SIG-M5 treated with dmso at 0.1 percent for 504 hours (cell line): ENCODE data around the gene DDX47.
"Not testable (repeated sequence)": the region's sequence is repeated elsewhere in the genome, so short reads cannot be mapped to it uniquely, and the experiment has no call there.

Experiments used
- DNase-seq: peaks from one replicate; lab custom pipeline; 2025; ENCODE audit not compliant: unreplicated experiment; lab: John Stamatoyannopoulos, UW

The DDX47 gene

DNA sequence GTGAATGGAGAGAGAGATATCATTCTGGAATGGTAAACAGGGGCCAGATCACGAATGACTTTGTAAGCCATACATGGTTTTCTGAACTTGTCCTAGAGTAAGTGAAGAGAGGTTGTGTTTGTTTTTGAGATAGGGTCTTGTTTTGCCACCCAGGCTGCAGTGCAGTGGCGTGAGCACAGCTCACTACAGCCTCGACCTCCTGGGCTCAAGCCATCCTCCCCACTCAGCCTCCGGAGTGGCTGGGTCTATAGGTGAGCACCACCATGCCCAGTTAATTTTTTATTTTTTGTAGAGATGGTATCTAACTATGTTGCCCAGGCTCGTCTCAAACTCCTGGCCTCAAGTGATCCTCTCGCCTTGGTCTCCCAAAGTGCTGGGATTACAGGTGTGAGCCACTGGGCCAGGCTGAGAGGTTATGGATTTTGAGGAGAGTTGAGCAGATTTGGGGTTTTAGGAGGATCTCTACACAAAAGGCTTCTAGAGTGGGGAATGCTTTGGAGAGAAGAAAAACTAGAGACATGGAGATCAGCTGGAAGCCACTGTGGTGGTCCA, 58.5 kb downstream of the DDX47 start:
- DNase-seq, result no peak

DNA sequence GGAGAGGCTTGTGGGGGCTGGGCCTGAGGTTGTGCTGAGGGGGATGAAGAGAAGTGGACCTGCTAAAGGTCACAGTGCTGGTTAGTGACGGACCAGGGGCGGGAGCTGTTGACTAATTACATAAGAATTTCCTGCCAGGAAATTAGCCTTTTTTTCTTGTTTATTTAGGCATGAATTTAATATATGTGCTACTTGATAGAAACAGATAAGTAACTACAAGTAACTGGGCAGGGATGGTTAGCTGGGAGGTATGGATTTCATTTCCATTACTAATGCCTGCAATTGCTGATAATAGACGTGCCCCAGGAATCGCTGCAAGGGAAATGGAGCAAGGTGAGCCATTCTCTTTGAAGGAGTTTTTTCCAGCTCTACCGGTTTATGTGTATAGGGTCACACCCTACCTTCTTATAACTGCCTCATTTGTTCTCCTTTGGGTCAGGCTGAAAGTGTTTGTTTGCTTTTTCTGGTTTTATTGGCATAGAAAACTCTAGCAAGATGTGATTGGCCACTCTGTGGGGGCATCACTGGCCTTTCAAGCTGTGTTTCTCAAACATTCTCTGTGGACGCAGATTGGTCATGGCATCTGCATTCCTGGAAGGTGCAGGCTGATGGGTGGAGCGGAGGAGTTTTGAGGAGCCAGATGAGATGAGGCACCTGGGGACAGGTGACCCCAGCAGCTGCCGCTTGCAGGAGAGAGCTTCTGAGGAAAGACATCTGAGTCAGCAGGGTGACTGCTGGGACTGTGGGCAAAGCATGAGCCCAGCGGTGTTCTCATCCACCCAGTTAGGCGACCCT, 59.2 kb downstream of the DDX47 start:
- DNase-seq, result peak; percentile 81

DNA sequence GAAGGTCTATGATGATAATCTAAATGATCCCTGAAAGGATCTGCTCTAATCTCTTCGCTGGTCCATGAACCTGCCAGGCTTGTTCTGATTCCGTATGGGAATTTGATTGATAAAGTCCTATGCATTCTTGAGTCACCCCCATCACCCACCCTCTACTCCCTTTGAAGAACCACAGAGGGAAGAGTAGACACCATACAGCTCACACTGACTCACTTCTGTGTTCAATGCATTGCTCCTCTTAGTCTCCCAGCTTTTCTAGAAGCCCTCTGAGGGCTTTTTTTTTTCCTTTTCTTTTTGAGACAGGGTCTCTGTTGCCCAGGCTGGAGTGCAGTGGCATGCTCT, 59.8 kb downstream of the DDX47 start:
- DNase-seq, result no peak

DNA sequence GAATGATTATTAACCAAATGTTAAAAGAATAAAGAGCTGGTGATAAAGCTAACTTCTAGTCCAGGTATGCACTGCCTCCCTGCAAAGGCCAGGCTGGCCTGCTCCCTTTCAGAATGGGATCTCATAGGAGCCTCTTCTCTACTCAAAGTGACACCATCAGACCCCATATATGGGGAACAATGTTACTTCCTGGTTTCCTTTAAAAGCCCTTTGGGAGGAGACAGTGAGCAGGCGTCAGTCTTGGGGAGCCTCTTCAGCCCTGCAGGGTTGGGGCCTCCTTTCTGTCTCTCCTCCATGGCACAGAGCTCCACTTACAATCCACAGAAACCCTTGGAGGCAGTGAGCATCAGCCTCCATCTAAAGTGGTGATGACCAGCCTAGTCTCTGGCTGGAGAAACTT, 60.9 kb downstream of the DDX47 start:
- peak; percentile 38 for DNase-seq

DNA sequence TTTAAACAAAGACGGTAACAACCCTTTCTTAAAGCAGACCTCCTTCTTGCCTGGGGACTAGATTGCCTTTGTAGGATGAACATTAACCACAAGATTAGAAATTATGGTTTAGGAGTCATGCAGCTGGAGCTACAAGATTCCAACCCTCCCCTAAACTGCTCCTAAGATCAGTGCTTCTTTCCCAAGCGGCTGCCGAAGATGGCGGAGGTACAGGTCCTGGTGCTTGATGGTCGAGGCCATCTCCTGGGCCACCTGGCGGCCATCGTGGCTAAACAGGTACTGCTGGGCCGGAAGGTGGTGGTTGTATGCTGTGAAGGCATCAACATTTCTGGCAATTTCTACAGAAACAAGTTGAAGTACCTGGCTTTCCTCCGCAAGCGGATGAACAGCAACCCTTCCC, 62.2 kb downstream of the DDX47 start:
- DNase-seq, result not testable (repeated sequence)

DNA sequence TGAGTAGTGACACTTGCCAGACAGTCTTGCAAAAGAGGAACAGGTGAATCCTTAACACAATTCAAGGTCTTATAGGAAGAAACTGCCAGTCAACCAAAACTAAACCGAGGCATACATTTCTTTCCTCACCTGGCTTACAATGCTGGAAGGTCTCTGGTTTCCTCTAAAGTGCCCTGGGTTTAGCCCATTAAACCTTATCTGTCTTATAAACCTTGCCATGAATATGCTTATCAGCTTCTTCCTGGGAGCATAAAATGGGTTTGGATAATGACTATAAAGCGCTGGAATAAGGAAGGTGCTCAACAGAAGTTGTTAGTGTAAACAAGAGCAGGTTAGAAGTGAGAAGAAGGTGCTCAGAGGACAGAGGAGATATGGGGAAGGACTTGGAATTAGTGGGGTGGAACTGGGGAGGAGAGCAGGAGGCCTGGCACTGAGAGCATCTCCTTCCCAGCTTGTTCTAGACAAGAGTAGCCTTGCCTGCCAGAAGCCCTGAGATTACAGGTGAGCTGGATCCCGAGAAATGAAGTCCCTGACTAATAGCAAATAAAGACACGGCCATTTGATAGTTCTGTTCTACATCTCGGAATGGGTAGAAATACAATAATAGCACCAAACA, 64.1 kb downstream of the DDX47 start:
- DNase-seq, result no peak

DNA sequence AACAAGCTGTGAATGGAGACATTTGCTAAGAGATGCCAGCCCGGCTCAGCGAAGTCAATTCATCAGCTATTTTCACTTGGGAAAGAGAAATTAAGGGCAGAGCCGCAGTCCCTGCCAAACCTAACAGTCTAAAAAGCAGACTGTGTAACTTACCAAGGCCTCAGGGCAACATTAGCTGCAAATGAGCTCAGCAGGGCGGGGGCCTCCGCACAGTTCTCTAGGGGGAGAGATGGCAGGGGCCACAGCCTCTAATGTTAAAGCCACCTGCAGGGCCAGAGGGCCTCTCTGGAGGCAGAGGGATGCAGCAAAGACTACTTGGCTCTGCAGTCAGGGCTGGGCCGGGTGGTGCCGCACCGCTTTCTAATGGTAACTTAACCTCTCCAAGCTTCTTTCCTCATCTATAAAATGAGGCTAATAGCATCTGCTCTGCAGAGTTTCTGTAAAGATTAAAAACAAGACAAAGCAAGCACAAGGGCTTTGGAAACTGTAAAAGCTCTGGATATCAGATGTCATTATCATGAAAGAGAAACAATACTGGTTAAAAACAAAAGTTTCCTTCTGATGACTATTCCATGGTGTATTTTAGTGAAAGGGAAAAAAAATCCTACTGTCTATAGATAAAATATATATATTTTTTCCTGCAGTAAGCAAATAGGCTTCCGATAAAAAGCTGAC, 64.8 kb downstream of the DDX47 start:
- DNase-seq, result no peak
